HG03103 (cell line): ENCODE data around the gene KCTD3.

Source experiments
- ATAC-seq: cut with Tn5 transposase; IDR thresholded peaks from one replicate; pipeline ENCODE4 v1.9.1; 2021; ENCODE audit warnings: low read depth; ENCODE audit not compliant: unreplicated experiment

The KCTD3 gene

DNA sequence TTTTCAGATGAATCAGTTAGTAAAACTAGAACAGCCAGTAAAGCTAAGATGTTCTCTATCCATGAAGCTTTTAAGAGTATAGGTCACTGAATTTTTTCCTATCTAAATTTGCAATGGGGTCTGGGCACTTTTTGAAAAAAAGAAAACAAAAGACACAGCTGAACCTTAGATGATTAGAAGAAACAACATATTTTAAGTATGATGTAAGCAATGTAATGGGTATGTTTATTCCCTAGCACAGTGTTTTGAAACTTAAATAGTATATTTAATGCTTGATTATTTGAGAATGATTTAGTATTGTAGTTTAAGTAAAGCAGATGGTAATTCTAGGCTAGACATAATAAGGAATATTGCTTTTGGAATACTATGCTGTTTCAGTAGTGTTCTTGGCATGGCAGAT is 36.2 kb downstream of the KCTD3 start:
- no peak for ATAC-seq

DNA sequence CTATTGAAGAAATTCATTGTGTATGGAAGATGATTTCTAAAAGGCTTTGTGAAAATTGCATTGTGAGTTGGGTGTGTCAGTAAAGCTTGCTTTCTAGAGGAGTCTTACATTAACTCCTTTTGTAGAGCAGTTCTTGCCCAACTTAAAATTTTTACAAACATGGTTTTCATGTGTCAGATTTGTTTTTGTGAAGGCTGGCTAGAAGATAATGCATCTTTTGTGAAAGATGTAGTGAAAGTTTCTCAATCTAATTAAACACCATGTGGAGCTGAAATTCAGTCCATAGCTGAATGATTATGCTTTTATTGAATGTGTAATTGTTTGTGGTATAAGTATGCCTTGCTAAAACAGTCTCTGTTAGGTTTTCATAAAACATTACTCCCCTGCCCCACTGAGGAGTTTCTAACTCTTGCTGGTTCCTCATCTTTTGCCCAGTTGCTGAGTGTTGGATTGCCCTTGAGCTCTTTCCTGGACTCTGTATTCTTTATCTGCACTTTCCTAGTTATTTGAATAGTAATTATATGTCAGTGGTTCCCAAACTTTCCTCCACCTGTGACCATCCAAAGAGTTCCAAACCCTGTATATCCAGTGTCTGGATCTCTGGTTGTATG is 38.0 kb downstream of the KCTD3 start:
- no peak for ATAC-seq

- no peak for ATAC-seq
Measured at GRCh38 chr1:215606036-215606435, 38.9 kb downstream of the KCTD3 start.

DNA sequence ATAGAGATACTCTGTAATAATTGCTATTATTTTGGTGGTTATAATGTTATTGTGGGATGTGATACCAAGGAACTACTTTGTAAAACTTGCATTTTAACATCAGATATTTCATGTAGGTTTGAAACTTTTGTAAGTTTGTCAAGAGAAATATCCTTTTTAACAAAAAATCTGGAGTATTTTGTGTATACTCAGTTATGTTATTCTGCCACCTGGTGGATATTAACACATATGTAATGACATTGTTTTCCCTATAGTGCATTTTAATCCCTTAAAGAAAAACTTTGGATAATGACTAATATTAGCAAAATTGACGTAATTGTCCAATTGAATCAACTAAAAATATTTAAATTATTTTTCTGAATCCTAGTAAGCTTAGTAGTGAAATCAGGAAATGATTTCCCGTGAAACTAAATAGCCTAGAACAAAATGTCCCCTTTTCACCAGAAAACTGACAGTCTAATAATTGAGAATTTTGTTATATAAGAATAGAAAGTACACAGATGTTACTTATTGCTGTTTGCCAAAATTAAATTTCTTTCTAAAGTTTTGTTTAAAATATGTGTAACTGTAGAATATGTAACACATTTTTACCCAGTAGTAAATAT is 39.6 kb downstream of the KCTD3 start:
- ATAC-seq, result no peak

DNA sequence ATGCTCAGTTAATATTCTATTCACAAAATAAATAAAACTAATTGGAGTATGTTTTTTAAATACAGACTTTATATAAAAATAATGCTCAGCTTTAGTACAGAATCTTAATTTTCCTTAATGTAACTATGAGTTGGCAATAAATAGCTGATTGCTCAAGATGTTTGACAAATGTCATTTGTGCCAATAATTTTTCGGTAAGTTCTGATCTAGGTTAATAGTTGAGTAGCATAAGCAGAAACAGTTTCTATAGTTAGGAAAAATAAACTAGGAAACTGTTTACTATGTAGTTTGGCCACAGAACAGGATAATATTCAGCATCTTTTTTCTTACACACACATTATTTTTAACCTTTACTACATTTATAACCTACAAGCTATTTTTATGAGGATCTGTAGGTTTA is 40.3 kb downstream of the KCTD3 start:
- ATAC-seq, result no peak

DNA sequence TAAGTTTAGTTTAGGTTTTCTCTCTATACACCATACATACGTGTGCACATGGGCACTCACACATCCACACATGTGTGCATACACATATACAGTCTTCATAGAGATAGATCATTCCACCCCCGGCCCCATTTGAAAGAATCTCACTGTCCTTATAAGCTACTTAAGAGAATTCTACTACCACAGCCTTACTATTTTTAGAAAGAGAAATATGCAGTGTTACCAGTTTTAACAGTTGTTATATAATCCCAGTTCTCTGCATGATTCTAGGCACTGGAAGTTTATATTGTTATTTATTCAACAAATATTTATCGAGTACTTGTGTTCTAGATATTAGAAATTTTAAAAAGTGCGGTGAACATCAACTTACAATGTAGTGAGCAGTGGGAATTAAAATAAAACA is 41.5 kb downstream of the KCTD3 start:
- no peak for ATAC-seq

DNA sequence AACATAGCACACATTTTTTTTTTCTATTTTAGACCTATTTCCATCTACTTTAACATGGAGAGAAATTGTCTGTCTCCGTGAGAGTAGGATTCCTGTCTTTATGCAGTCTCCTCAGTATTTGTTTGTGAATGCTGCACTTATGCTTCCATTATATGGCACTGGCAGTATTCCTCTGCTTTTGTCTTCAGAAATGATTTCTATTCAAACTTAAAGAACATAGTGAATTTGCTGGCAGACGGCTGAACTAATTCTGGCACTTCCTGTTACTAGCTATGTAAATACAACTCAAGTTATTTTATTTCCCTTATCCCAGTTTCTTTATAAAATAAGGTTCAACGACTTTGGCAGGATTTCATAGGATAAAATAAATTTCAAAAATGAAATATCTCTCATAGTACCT is 45.3 kb downstream of the KCTD3 start:
- ATAC-seq, result no peak

DNA sequence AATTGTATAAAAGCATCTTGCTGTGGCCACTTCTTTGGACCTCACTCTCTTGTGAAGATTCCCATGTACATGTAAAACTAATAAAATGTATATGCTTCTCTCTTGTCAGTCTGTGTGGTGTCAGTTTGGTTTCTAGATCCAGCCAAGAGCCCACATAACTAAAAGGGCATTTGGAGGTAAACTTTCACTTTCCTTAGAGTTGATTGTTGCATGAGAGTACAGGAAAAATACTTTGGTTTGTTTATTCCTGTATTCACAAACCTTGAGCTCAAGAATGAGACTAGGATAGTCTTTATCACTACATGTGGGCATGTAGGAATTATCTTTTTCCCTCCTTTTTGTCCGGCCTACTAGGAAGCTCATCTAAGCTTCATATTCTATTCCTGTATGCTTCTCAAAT is 50.9 kb downstream of the KCTD3 start:
- ATAC-seq, result no peak

DNA sequence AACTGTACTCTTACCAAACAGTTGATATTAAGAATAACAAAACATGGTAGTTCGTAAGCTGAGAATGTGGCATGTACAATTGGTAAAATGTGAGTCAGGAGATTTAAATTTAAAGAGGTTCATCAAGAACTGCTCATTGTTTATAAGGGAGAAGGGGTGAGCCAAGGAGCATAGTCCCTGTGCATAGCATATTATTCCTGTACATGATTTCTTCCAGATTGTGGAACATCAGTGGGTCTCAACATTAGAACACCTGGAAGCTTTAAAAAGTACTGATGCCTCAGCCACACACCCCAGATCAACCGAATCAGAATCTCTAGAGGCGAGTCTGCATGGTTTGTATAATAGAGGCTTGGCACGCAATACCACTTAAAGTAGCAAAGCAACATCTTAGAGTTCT is 56.1 kb downstream of the KCTD3 start:
- ATAC-seq, result no peak

- no peak for ATAC-seq
Measured at GRCh38 chr1:215625949-215626348, 58.8 kb downstream of the KCTD3 start.

GRCh38 chr1:215631040-215631439 is 63.9 kb downstream of the KCTD3 start:
- no peak for ATAC-seq

DNA sequence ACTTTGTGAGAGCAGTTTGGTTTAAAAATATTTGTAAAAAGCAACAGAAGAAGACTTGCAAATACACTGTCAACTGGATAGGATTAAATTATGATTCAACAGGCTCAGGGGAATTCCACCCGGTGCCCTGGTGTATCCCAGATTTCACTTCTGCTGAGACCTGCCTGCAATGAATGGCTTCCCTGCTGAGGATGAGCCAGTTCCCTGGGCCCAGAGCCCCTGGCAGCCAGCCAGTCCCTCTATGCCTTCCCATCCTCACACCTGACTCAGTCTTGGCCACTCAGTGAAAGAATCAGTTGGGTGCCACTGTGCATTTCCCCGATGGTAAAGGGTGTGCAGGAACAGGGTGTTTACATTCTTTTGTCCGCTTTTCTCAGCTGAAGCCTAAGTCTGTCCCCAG is 64.4 kb downstream of the KCTD3 start:
- no peak for ATAC-seq

GRCh38 chr1:215635827-215636226 is 68.7 kb downstream of the KCTD3 start:
- no peak for ATAC-seq

GRCh38 chr1:215636258-215636965 is 69.3 kb downstream of the KCTD3 start:
- no peak for ATAC-seq

DNA sequence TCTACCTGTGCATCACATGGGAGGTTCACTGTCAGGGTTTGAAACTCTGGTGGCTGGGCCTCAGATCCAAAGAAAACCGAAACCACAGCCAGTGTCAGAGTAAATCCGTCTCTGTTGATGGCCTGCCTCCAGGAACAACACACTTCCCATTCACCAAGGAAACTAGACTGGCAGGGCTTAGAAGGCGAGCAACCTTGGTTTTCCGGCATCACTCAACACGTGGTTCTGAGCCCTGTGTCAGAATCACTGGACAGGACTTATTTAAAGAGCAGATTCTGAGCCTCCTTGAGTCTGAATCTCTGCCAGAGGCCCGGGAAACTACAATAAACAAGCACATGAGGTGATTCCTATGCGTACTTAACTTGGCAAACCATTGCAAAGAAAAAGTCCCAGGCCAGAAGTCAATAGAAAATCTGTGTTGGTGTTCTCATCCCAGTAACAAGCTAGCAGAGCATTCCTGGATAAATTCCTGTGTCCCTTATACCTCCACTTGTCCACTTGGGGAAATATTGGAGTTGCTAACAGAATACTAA is 70.0 kb downstream of the KCTD3 start:
- no peak for ATAC-seq

DNA sequence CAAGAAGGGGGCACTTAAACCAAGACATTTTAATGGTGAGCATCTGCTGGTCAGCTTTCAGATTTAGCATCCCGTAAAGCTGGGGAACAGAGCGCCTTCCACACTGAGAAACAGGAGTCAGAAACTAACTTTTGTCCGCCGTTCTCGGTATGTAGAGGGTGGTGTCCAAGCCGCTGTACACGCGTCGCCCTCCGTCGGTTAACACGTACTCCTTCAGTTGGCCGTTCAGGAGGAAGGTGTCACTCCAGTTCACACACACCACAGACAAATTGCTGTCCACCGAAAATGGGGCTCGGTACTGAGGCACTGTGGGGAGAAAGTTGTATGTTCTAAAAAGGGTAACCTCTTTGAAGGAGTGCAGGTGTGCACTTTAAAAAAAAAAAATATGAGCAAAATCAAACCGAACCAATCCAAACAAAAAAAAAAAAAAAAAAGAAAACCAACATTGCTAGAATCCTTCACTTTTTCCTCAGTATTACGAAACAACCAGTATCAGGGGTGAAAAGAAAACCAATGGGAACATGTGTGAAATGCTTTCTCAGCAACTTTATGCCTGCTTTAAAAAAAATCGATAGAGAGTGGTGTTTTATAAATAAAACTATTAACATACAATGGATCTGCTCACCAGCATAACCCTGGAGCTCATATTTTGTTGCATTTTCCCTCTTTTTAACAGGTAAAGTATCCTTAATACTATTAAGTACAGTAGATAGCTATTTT is 73.5 kb downstream of the KCTD3 start:
- no peak for ATAC-seq

DNA sequence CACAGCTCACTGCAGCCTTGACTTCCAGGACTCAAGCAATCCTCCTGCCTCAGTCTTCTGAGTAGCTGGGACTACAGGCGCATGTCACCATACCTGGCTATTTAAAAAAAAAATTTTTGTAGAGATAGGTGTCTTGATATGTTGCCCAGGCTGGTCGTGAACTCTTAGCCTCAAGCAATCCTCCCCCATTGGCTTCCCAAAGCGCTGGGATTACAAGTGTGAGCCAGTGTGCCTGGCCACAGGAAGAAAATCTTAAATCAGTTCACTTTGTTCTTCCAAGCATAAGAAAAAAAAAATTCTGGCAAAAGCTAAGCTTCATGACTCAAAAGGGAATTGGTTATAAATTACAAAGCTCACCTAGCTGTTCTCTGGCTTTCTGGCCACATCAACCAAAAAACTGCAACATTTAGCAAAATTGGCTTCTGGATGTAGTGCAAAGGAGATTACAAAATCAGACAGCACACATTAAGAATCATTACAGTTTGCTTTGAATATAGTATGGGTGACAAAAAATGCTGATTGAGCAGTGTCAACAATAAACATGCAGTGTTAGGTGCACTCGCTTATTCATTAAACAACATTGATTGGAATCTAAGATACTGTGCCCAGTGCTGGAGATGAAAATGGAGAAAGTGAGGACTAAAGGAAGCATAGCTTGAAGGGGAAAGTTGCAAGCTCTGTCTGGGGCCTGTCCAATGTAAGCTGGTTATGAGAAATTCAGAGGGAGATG is 76.7 kb downstream of the KCTD3 start:
- no peak for ATAC-seq

- ATAC-seq, result no peak
Measured at GRCh38 chr1:215645182-215645581, 78.1 kb downstream of the KCTD3 start.

- ATAC-seq, result no peak
Measured at GRCh38 chr1:215645861-215646260, 78.8 kb downstream of the KCTD3 start.

GRCh38 chr1:215647738-215648137 is 80.6 kb downstream of the KCTD3 start:
- ATAC-seq, result no peak

- ATAC-seq, result no peak
Measured at GRCh38 chr1:215648957-215649356, 81.9 kb downstream of the KCTD3 start.
